K562 (cell line): ENCODE data around the gene RNF138. TPM values are rescaled to one million over a fixed set of nuclear protein-coding genes. Genes with fewer than 3 reads are reported as not detected.
A peak's percentile ranks its signal among the peaks of the same experiment; 100 is the strongest.

Experiments
- CHCHD3 ChIP-seq: fragments of 250-450 bp; sonication (Bioruptor Pico); IDR thresholded peaks from 2 replicates; pipeline ENCODE4 v2.1.2; 2022; ENCODE audit warnings: mild to moderate bottlenecking
- CLOCK ChIP-seq: fragments of 250-450 bp; sonication (Bioruptor Pico); IDR thresholded peaks from 2 replicates; pipeline ENCODE4 v1.4.0; 2020; ENCODE audit warnings: mild to moderate bottlenecking, moderate library complexity, borderline replicate concordance
- E2F3 ChIP-seq: fragments of 250-450 bp; sonication (Bioruptor Pico); IDR thresholded peaks from 2 replicates; pipeline ENCODE4 v1.4.0; 2020; ENCODE audit warnings: mild to moderate bottlenecking
- HLTF ChIP-seq: fragments of 450-650 bp; IDR thresholded peaks from 2 replicates; pipeline ENCODE4 v1.6.1; 2016
- ILF3 ChIP-seq: fragments of 450-650 bp; IDR thresholded peaks from 2 replicates; pipeline ENCODE4 v1.6.1; 2018; ENCODE audit warnings: antibody characterized with exemption, mild to moderate bottlenecking, moderate library complexity, borderline replicate concordance
- IRF9 ChIP-seq: fragments of 450-650 bp; IDR thresholded peaks from 2 replicates; pipeline ENCODE4 v1.6.1; 2016; ENCODE audit warnings: missing biosample characterization, missing genetic modification characterization
- KLF13 ChIP-seq: fragments of 450-650 bp; IDR thresholded peaks from 2 replicates; pipeline ENCODE4 v1.6.1; 2016; ENCODE audit warnings: missing genetic modification characterization, low read depth, mild to moderate bottlenecking, missing compliant biosample characterization, moderate library complexity, borderline replicate concordance
- MLX ChIP-seq, 2 experiments: fragments of 450-650 bp in 1 of 2; sonication (generic) in 1 of 2; formaldehyde crosslinking; conservative IDR thresholded peaks; 2 replicates each; pipeline versions ENCODE4 v1.4.0 to v1.8.1; 2020 to 2022; ENCODE audit warnings: mild to moderate bottlenecking in 1 of 2, missing genetic modification reagents in 1 of 2
- NR1H2 ChIP-seq: sonication (generic); formaldehyde crosslinking; IDR thresholded peaks from 2 replicates; pipeline ENCODE4 v1.4.0; 2020; ENCODE audit warnings: mild to moderate bottlenecking, missing genetic modification reagents
- RNF2 ChIP-seq: sonication (generic); IDR thresholded peaks from 2 replicates; pipeline ENCODE4 v1.6.1; 2016
- RREB1 ChIP-seq: fragments of 250-450 bp; sonication (Bioruptor Pico); IDR thresholded peaks from 2 replicates; pipeline ENCODE4 v1.4.0; 2020
- SMC3 ChIP-seq: conservative IDR thresholded peaks from 2 replicates; pipeline ENCODE4 v1.6.1; 2011; ENCODE audit warnings: low read depth, low read length, improper control_type of control experiment; ENCODE audit not compliant: insufficient read depth
- ZBTB17 ChIP-seq: fragments of 450-650 bp; formaldehyde crosslinking; IDR thresholded peaks from 2 replicates; pipeline ENCODE4 v1.4.0; 2020; ENCODE audit warnings: mild to moderate bottlenecking
- ZKSCAN1 ChIP-seq: fragments of 150-350 bp; IDR thresholded peaks from 2 replicates; pipeline ENCODE4 v1.6.1; 2016; ENCODE audit warnings: low read depth, low read length
- ZNF274 ChIP-seq: IDR thresholded peaks from 2 replicates; pipeline ENCODE4 v1.6.1; 2011; ENCODE audit warnings: low read depth, mild to moderate bottlenecking, low read length, moderate library complexity, borderline replicate concordance
- ZNF347 ChIP-seq: fragments of 450-650 bp; formaldehyde crosslinking; IDR thresholded peaks from 2 replicates; pipeline ENCODE4 v1.4.0; 2020; ENCODE audit warnings: low read depth, mild to moderate bottlenecking, moderate library complexity
- ZNF668 ChIP-seq: fragments of 250-450 bp; sonication (Bioruptor Pico); IDR thresholded peaks from 2 replicates; pipeline ENCODE4 v1.8.0; 2022; ENCODE audit warnings: mild to moderate bottlenecking, inconsistent platforms
- ZNF76 ChIP-seq: fragments of 250-450 bp; sonication (Bioruptor Pico); IDR thresholded peaks from 2 replicates; pipeline ENCODE4 v1.4.0; 2020; ENCODE audit warnings: mild to moderate bottlenecking, moderate library complexity, borderline replicate concordance
- polyA plus RNA-seq, 8 experiments: library from polyadenylated mRNA; depleted of rRNA in 4 of 8; stranded (reverse) in 5 of 8; unstranded in 3 of 8; fragments of >200 nt; fragmentation: Nextera tagmentation in 2 of 8; fragmentation: Illumina TruSeq in 1 of 8; extraction: Ambion mirVana in 2 of 8; extraction: Trizol in 1 of 8; gene quantifications; 2 replicates each; pipeline versions ENCODE4 v1.2.1 to v1.2.3, GENCODE V29; 2011 to 2014; ENCODE audit warnings: inconsistent platforms in 1 of 8, missing spikeins in 1 of 8
- total RNA-seq, 7 experiments: library from RNA; depleted of rRNA in 6 of 7; stranded (reverse); fragments of >200 nt in 6 of 7; fragmentation: Illumina TruSeq in 2 of 7; extraction: Trizol in 2 of 7; gene quantifications; 2 replicates each; pipeline versions ENCODE4 v1.2.1 to v1.2.3, GENCODE V29; 2011 to 2021; ENCODE audit warnings: low replicate concordance in 1 of 7

Gene RNF138
- total and polyA plus RNA-seq, 9 of the 15 experiments (the other 6 are each of a cell fraction or from before 2014, with no cell fraction given), result 47.6 to 100 (median 62.5) TPM

GRCh38 chr18:32091724-32092421 is at the start of gene RNF138 (continued):
- no peak for TF ChIP-seq MLX (CRISPR knock-in tag; conservative IDR thresholded peaks at IDR 0.05)
- no peak for TF ChIP-seq NR1H2 (CRISPR knock-in tag)
- no peak for TF ChIP-seq CLOCK (CRISPR knock-in tag)
- 0 out of 2 replicates have a peak, but pooled peaks have one; percentile 5 for TF ChIP-seq IRF9 (tag)
- peak; percentile 50 for TF ChIP-seq ZKSCAN1
- no peak for TF ChIP-seq CHCHD3 (CRISPR knock-in tag)
- no peak for TF ChIP-seq ZNF347 (CRISPR knock-in tag)
- TF ChIP-seq ILF3, result no peak
- TF ChIP-seq SMC3, result no peak
- TF ChIP-seq E2F3 (CRISPR knock-in tag), result peak; percentile 48; the same call in 1 of the 2 replicates
- no peak for TF ChIP-seq HLTF
- peak; percentile 72 for TF ChIP-seq RNF2
- TF ChIP-seq ZBTB17, result 0 out of 2 replicates have a peak, but pooled peaks have one; percentile 58
- TF ChIP-seq ZNF76 (CRISPR knock-in tag), result 0 out of 2 replicates have a peak, but pooled peaks have one; percentile 76
- 0 out of 2 replicates have a peak, but pooled peaks have one; percentile 10 for TF ChIP-seq KLF13 (tag)
- TF ChIP-seq RREB1 (CRISPR knock-in tag), result no peak
- TF ChIP-seq ZNF668 (CRISPR knock-in tag), result no peak
- no peak for TF ChIP-seq ZNF274
